Panc1 (cell line): ENCODE measurements around the gene NAPA.

Experiments
- TF ChIP-seq, protein P1 (sequence below), 2 experiments: IDR thresholded peaks; 2 replicates each; pipeline ENCODE4 v1.6.1; 2011 to 2012; ENCODE audit warnings: low read depth in 2 of 2, control low read depth in 1 of 2, low read length in 1 of 2, mild to moderate bottlenecking in 1 of 2, moderate library complexity in 1 of 2; ENCODE audit not compliant: insufficient read depth in 1 of 2
- TF ChIP-seq, protein P2 (sequence below): fragments of 450-650 bp; IDR thresholded peaks from 2 replicates; pipeline ENCODE4 v1.5.1; 2017; ENCODE audit warnings: mild to moderate bottlenecking

GRCh38 chr19:47561440-47562057, 46.7 kb upstream of the NAPA start:
- TF ChIP-seq, protein P1, sequence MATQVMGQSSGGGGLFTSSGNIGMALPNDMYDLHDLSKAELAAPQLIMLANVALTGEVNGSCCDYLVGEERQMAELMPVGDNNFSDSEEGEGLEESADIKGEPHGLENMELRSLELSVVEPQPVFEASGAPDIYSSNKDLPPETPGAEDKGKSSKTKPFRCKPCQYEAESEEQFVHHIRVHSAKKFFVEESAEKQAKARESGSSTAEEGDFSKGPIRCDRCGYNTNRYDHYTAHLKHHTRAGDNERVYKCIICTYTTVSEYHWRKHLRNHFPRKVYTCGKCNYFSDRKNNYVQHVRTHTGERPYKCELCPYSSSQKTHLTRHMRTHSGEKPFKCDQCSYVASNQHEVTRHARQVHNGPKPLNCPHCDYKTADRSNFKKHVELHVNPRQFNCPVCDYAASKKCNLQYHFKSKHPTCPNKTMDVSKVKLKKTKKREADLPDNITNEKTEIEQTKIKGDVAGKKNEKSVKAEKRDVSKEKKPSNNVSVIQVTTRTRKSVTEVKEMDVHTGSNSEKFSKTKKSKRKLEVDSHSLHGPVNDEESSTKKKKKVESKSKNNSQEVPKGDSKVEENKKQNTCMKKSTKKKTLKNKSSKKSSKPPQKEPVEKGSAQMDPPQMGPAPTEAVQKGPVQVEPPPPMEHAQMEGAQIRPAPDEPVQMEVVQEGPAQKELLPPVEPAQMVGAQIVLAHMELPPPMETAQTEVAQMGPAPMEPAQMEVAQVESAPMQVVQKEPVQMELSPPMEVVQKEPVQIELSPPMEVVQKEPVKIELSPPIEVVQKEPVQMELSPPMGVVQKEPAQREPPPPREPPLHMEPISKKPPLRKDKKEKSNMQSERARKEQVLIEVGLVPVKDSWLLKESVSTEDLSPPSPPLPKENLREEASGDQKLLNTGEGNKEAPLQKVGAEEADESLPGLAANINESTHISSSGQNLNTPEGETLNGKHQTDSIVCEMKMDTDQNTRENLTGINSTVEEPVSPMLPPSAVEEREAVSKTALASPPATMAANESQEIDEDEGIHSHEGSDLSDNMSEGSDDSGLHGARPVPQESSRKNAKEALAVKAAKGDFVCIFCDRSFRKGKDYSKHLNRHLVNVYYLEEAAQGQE (IDR thresholded peaks at IDR 0.05; ENCODE audit: insufficient read depth in 1 of 2, low read depth in 2 of 2, low read length in 1 of 2): no peak
- TF ChIP-seq, protein P2, sequence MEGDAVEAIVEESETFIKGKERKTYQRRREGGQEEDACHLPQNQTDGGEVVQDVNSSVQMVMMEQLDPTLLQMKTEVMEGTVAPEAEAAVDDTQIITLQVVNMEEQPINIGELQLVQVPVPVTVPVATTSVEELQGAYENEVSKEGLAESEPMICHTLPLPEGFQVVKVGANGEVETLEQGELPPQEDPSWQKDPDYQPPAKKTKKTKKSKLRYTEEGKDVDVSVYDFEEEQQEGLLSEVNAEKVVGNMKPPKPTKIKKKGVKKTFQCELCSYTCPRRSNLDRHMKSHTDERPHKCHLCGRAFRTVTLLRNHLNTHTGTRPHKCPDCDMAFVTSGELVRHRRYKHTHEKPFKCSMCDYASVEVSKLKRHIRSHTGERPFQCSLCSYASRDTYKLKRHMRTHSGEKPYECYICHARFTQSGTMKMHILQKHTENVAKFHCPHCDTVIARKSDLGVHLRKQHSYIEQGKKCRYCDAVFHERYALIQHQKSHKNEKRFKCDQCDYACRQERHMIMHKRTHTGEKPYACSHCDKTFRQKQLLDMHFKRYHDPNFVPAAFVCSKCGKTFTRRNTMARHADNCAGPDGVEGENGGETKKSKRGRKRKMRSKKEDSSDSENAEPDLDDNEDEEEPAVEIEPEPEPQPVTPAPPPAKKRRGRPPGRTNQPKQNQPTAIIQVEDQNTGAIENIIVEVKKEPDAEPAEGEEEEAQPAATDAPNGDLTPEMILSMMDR: no peak
